Neural cell (in vitro differentiated cells): ENCODE measurements around the gene CEL. TPM values are rescaled to one million over a fixed set of nuclear protein-coding genes. Genes with fewer than 3 reads are reported as not detected.

Experiments used
- H2AFZ ChIP-seq: fragments of 200-600, 300-800 bp; sonication (generic), shearing (Covaris generic); 2 replicates; pipeline ENCODE4 v1.6.0; 2014; ENCODE audit warnings: low read depth, mild to moderate bottlenecking, antibody characterized with exemption, low read length, moderate library complexity
- H3F3A ChIP-seq: fragments of 200-600 bp; shearing (Covaris generic); 2 replicates; pipeline ENCODE4 v1.6.1; 2016; ENCODE audit warnings: mild to moderate bottlenecking, moderate library complexity, mixed read lengths, antibody characterized with exemption, low read length; ENCODE audit not compliant: insufficient read depth, poor library complexity, severe bottlenecking
- H3K27ac ChIP-seq: fragments of 200-600, 300-800 bp; sonication (generic), shearing (Covaris generic); 2 replicates; pipeline ENCODE4 v1.5.1; 2014; ENCODE audit warnings: mild to moderate bottlenecking, low read length, moderate library complexity
- H3K27me3 ChIP-seq: fragments of 300-800, 200-600 bp; sonication (generic), shearing (Covaris generic); 2 replicates; pipeline ENCODE4 v1.6.0; 2014; ENCODE audit warnings: mild to moderate bottlenecking, low read depth, low read length, moderate library complexity; ENCODE audit not compliant: insufficient read depth
- H3K36me3 ChIP-seq: fragments of 300-800, 200-600 bp; sonication (generic), shearing (Covaris generic); 2 replicates; pipeline ENCODE4 v1.5.1; 2014; ENCODE audit warnings: mild to moderate bottlenecking, antibody characterized with exemption, low read length, moderate library complexity; ENCODE audit not compliant: insufficient read depth
- H3K4me2 ChIP-seq: fragments of 300-800, 200-600 bp; sonication (generic), shearing (Covaris generic); 2 replicates; pipeline ENCODE4 v1.6.0; 2014; ENCODE audit warnings: mild to moderate bottlenecking, low read length
- H3K4me3 ChIP-seq: fragments of 300-800, 200-600 bp; sonication (generic), shearing (Covaris generic); 2 replicates; pipeline ENCODE4 v1.5.1; 2014; ENCODE audit warnings: mild to moderate bottlenecking, low read length, moderate library complexity
- H3K79me2 ChIP-seq: fragments of 200-600 bp; shearing (Covaris generic); replicated peaks from 2 replicates; pipeline ENCODE4 v1.6.0; 2014; ENCODE audit warnings: mild to moderate bottlenecking, low read length, moderate library complexity; ENCODE audit not compliant: insufficient read depth
- H3K9ac ChIP-seq: fragments of 300-800, 200-600 bp; sonication (generic), shearing (Covaris generic); 2 replicates; pipeline ENCODE4 v1.6.1; 2016; ENCODE audit warnings: mild to moderate bottlenecking, low read length, mixed read lengths
- H3K9me2 ChIP-seq: fragments of 200-600 bp; shearing (Covaris generic); 2 replicates; pipeline ENCODE4 v1.6.1; 2016; ENCODE audit warnings: mild to moderate bottlenecking, low read length, mixed read lengths; ENCODE audit not compliant: insufficient read depth
- H3K9me3 ChIP-seq: fragments of 200-600, 300-800 bp; sonication (generic), shearing (Covaris generic); 2 replicates; pipeline ENCODE4 v1.6.1; 2016; ENCODE audit warnings: mild to moderate bottlenecking, mixed run types, low read length, moderate library complexity, mixed read lengths
- H4K20me1 ChIP-seq: fragments of 200-600 bp; shearing (Covaris generic); 2 replicates; pipeline ENCODE4 v1.6.1; 2016; ENCODE audit warnings: mild to moderate bottlenecking, mixed run types; ENCODE audit not compliant: insufficient read depth
- CTCF ChIP-seq: fragments of 450-650 bp; IDR thresholded peaks from 2 replicates; pipeline ENCODE4 v1.5.1; 2014; ENCODE audit warnings: antibody characterized with exemption, mild to moderate bottlenecking, moderate library complexity; ENCODE audit not compliant: poor library complexity, severe bottlenecking
- EP300 ChIP-seq: fragments of 450-650 bp; conservative IDR thresholded peaks from 2 replicates; pipeline ENCODE4 v1.6.1; 2014; ENCODE audit warnings: antibody characterized with exemption, mild to moderate bottlenecking, moderate library complexity; ENCODE audit not compliant: poor library complexity, severe bottlenecking
- EZH2 ChIP-seq: fragments of 200-600, 300-800 bp; shearing (Covaris generic), sonication (generic); IDR thresholded peaks from 2 replicates; pipeline ENCODE4 v1.6.1; 2014; ENCODE audit warnings: antibody characterized with exemption, low read length, borderline replicate concordance, mild to moderate bottlenecking; ENCODE audit not compliant: insufficient read depth, poor library complexity, severe bottlenecking
- MXI1 ChIP-seq: fragments of 450-650 bp; conservative IDR thresholded peaks from 2 replicates; pipeline ENCODE4 v1.6.1; 2014; ENCODE audit warnings: antibody characterized with exemption, mild to moderate bottlenecking; ENCODE audit not compliant: poor library complexity, severe bottlenecking
- POLR2AphosphoS5 ChIP-seq: IDR thresholded peaks from 2 replicates; pipeline ENCODE4 v1.6.1; 2012
- RAD21 ChIP-seq: fragments of 450-650 bp; conservative IDR thresholded peaks from 2 replicates; pipeline ENCODE4 v1.6.1; 2014; ENCODE audit warnings: antibody characterized with exemption, mild to moderate bottlenecking, moderate library complexity
- REST ChIP-seq: IDR thresholded peaks from 2 replicates; pipeline ENCODE4 v1.6.1; 2012; ENCODE audit warnings: borderline replicate concordance
- SMC3 ChIP-seq: fragments of 450-650 bp; conservative IDR thresholded peaks from 2 replicates; pipeline ENCODE4 v1.6.1; 2014; ENCODE audit warnings: antibody characterized with exemption, mild to moderate bottlenecking, moderate library complexity; ENCODE audit not compliant: poor library complexity
- TAF1 ChIP-seq: IDR thresholded peaks from 2 replicates; pipeline ENCODE4 v1.6.1; 2012; ENCODE audit warnings: low read depth
- polyA plus RNA-seq: library from polyadenylated mRNA; depleted of rRNA; stranded (reverse); fragments of >200 nt; gene quantifications from 2 replicates; pipeline ENCODE4 v1.2.3, GENCODE V29; 2014

The CEL gene
- polyA plus RNA-seq, 1 donor from 2014 or later = 0.95 TPM

DNA sequence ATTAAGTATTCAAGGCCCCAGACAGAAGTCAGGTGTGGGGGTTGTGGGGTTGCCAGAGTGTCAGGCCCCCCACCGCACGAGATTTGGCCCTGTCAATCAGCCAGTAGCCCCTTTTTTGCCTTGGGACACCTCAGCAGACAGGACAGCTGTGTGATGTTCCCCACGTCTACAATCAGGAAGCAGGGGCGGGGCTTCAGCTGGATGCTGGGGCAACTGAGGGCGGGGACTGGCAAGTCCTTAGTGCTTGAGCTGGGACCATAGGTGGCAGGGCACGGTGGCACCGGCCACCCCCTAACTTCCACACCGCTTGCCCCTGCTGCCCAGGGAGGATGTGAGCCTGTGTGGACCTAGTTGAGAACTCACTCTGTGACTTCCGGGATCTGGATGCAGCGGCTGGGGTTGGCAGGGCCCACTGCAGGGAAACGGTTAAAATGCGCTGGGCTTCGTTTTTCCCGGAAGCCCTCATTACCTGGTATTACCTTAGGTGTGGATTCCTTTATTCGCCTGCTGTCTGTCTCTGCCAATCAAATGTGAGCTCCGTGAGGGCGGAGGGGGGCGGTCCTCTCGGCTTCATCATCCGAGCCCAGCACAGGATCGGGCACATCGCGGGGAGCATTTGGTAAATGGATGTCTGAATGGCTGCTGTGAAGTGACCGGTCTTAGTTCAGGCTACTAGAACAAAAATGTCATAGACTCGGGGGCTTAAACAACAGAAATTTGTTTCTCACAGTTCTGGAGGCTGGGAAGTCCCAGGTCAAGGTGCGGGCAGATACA is 38.5 kb upstream of the CEL start:
- TF ChIP-seq EP300 = no peak
- no peak for TF ChIP-seq EZH2
- TF ChIP-seq TAF1 = no peak
- TF ChIP-seq RAD21 = no peak
- no peak for TF ChIP-seq REST
- no peak for TF ChIP-seq MXI1
- no peak overlapping the region for H3K9ac ChIP-seq
- no peaks in the 10 kb centered on the region for H4K20me1 ChIP-seq
- H3F3A ChIP-seq = no peaks in the 10 kb centered on the region
- no peaks in the 10 kb centered on the region for H3K9me2 ChIP-seq
- no peaks in the 10 kb centered on the region for H3K79me2 ChIP-seq
- H3K27ac ChIP-seq = no peak overlapping the region
- no peak overlapping the region for H3K4me2 ChIP-seq
- no peaks in the 10 kb centered on the region for H3K36me3 ChIP-seq
- H3K9me3 ChIP-seq = no peaks in the 10 kb centered on the region
- no peak overlapping the region for H3K4me3 ChIP-seq
- no peak overlapping the region for H2AFZ ChIP-seq
- H3K27me3 ChIP-seq = no peaks in the 10 kb centered on the region

DNA sequence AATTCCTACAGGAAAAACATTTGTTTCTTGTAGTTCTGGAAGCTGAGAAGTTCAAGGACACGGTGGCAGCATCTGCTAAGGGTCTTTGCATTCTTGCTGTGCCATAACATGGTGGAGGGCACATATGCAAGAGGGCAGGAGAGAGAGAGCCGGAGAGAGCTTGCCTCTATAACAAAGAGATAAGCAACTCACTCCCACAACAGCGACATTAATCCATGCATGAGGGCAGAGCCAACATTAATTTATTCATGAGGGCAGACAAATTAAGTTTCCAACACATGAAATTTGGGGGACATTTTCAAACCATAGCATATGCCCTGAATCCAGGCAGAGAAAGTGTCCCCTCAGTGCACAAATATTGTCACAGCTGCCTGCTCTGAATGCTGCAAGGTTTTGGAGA is 35.4 kb upstream of the CEL start:
- no peaks in the 10 kb centered on the region for H3K9me3 ChIP-seq
- H3K4me2 ChIP-seq = no peak overlapping the region
- H3K36me3 ChIP-seq = no peaks in the 10 kb centered on the region
- no peaks in the 10 kb centered on the region for H3K27me3 ChIP-seq
- H3K9ac ChIP-seq = no peak overlapping the region
- H3K27ac ChIP-seq = no peak overlapping the region
- TF ChIP-seq REST = no peak
- TF ChIP-seq EZH2 = no peak
- no peak for TF ChIP-seq MXI1
- no peak for TF ChIP-seq RAD21
- TF ChIP-seq EP300 = no peak
- no peak for TF ChIP-seq CTCF
- TF ChIP-seq SMC3 = no peak
- TF ChIP-seq TAF1 = no peak
- TF ChIP-seq POLR2AphosphoS5 = no peak
- H3K4me3 ChIP-seq = no peak overlapping the region
- no peaks in the 10 kb centered on the region for H4K20me1 ChIP-seq
- peaks cover 4% of the 10 kb centered on the region for H3K79me2 ChIP-seq
- H2AFZ ChIP-seq = no peak overlapping the region
- H3F3A ChIP-seq = no peaks in the 10 kb centered on the region
- H3K9me2 ChIP-seq = no peaks in the 10 kb centered on the region
